Liver (tissue), 9 donors: ENCODE results near the gene RPL13A. TPM values are rescaled to one million over a fixed set of nuclear protein-coding genes. Genes with fewer than 3 reads are reported as not detected.
A peak's percentile ranks its signal among the peaks of the same experiment; 100 is the strongest.

Source experiments
- DNase-seq: peaks from one replicate; pipeline ENCODE4 v3.0.0-alpha.2; 2017; ENCODE audit warnings: low spot score
- H3K27ac ChIP-seq, 2 donors: one replicate each; pipeline ENCODE4 v1.7.0; 2013; ENCODE audit warnings: inconsistent platforms in 2 of 2, low read length in 2 of 2, control low read depth in 1 of 2, low read depth in 1 of 2, mild to moderate bottlenecking in 1 of 2
- H3K27me3 ChIP-seq, 4 donors: one replicate each; pipeline versions ENCODE4 v1.6.1 to v1.7.0; 2013; ENCODE audit warnings: low read length in 3 of 4, inconsistent platforms in 1 of 4, mild to moderate bottlenecking in 1 of 4, moderate library complexity in 1 of 4; ENCODE audit not compliant: control insufficient read depth in 4 of 4, insufficient read depth in 4 of 4
- H3K36me3 ChIP-seq, 4 donors: one replicate each; pipeline versions ENCODE4 v1.6.1 to v1.7.0; 2013; ENCODE audit warnings: low read length in 3 of 4, mild to moderate bottlenecking in 3 of 4, low read depth in 1 of 4, moderate library complexity in 1 of 4; ENCODE audit not compliant: control insufficient read depth in 4 of 4, insufficient read depth in 3 of 4
- H3K4me1 ChIP-seq, 4 donors: one replicate each; pipeline versions ENCODE4 v1.6.1 to v1.7.0; 2013; ENCODE audit warnings: low read length in 3 of 4, mild to moderate bottlenecking in 3 of 4, moderate library complexity in 1 of 4; ENCODE audit not compliant: control insufficient read depth in 4 of 4, insufficient read depth in 4 of 4
- H3K4me3 ChIP-seq, 3 donors: one replicate each; pipeline versions ENCODE4 v1.6.1 to v1.7.0; 2013; ENCODE audit warnings: low read length in 3 of 3, control low read depth in 1 of 3, low read depth in 1 of 3, mild to moderate bottlenecking in 1 of 3
- H3K9ac ChIP-seq, 2 donors: one replicate each; pipeline ENCODE4 v1.7.0; 2013; ENCODE audit warnings: low read length in 2 of 2, mild to moderate bottlenecking in 2 of 2, moderate library complexity in 2 of 2, control low read depth in 1 of 2, low read depth in 1 of 2
- H3K9me3 ChIP-seq, 4 donors: one replicate each; pipeline versions ENCODE4 v1.6.1 to v1.7.0; 2013; ENCODE audit warnings: low read length in 3 of 4; ENCODE audit not compliant: control insufficient read depth in 4 of 4
- EGR1 ChIP-seq, 2 donors: IDR thresholded peaks; 2 replicates each; pipeline ENCODE4 v1.6.1; 2016 to 2018; ENCODE audit warnings: antibody characterized with exemption in 2 of 2, low read depth in 2 of 2
- FOXA1 ChIP-seq: IDR thresholded peaks from 2 replicates; pipeline ENCODE4 v1.6.1; 2016; ENCODE audit warnings: antibody characterized with exemption
- FOXA2 ChIP-seq: IDR thresholded peaks from 2 replicates; pipeline ENCODE4 v1.6.1; 2016; ENCODE audit warnings: antibody characterized with exemption
- GABPA ChIP-seq, 2 donors: IDR thresholded peaks in 1 of 2; conservative IDR thresholded peaks in 1 of 2; 2 replicates each; pipeline ENCODE4 v1.6.1; 2016; ENCODE audit warnings: antibody characterized with exemption in 2 of 2, mild to moderate bottlenecking in 1 of 2, moderate library complexity in 1 of 2
- HNF4A ChIP-seq, 2 donors: conservative IDR thresholded peaks; 2 replicates each; pipeline ENCODE4 v1.6.1; 2016; ENCODE audit warnings: antibody characterized with exemption in 2 of 2, mild to moderate bottlenecking in 2 of 2
- HNF4G ChIP-seq: IDR thresholded peaks from 2 replicates; pipeline ENCODE4 v1.6.1; 2016; ENCODE audit warnings: antibody characterized with exemption
- NR2F2 ChIP-seq: IDR thresholded peaks from 2 replicates; pipeline ENCODE4 v1.6.1; 2016; ENCODE audit warnings: antibody characterized with exemption
- RAD21 ChIP-seq, 2 donors: IDR thresholded peaks; 2 replicates each; pipeline ENCODE4 v1.6.1; 2016; ENCODE audit warnings: antibody characterized with exemption in 2 of 2, mild to moderate bottlenecking in 2 of 2
- REST ChIP-seq: IDR thresholded peaks from 2 replicates; pipeline ENCODE4 v1.6.1; 2016; ENCODE audit warnings: antibody characterized with exemption, mild to moderate bottlenecking
- RXRA ChIP-seq, 2 donors: IDR thresholded peaks; 2 replicates each; pipeline ENCODE4 v1.6.1; 2017 to 2018; ENCODE audit warnings: antibody characterized with exemption in 2 of 2, mild to moderate bottlenecking in 1 of 2
- SP1 ChIP-seq: IDR thresholded peaks from 2 replicates; pipeline ENCODE4 v1.6.1; 2018; ENCODE audit warnings: antibody characterized with exemption, mild to moderate bottlenecking
- TAF1 ChIP-seq: conservative IDR thresholded peaks from 2 replicates; pipeline ENCODE4 v1.6.1; 2016; ENCODE audit warnings: antibody characterized with exemption, mild to moderate bottlenecking
- YY1 ChIP-seq: IDR thresholded peaks from 2 replicates; pipeline ENCODE4 v1.6.1; 2016; ENCODE audit warnings: antibody characterized with exemption, mild to moderate bottlenecking
- WGBS: extraction: QIAGEN DNeasy Blood & Tissue Kit; methylation state at CpG from one replicate; pipeline ENCODE4 v1.1.7; 2013; 5-methylcytosine and 5-hydroxymethylcytosine counted together
- polyA plus RNA-seq, 2 donors: library from polyadenylated mRNA; stranded (reverse) in 1 of 2; unstranded in 1 of 2; fragments of 200-250 nt in 1 of 2; fragments of >200 nt in 1 of 2; fragmentation: Nextera tagmentation in 1 of 2; extraction: Ambion mirVana in 1 of 2; gene quantifications; one replicate each; pipeline versions ENCODE4 v1.2.1 to v1.2.3, GENCODE V29; 2013 to 2015
- total RNA-seq, 2 donors: library from RNA; depleted of rRNA; stranded (reverse); fragments of >200 nt; gene quantifications; one replicate each; pipeline ENCODE4 v1.2.3, GENCODE V29; 2014
- TF ChIP-seq, protein P1 (sequence below): IDR thresholded peaks from 2 replicates; pipeline ENCODE4 v1.6.1; 2016; ENCODE audit warnings: antibody characterized with exemption
- TF ChIP-seq, protein P2 (sequence below): IDR thresholded peaks from 2 replicates; pipeline ENCODE4 v1.6.1; 2016; ENCODE audit warnings: antibody characterized with exemption
- donor health status: healthy.
- donor health status: healthy.
- donor health status: healthy.
- donor health status: healthy.
- donor health status: healthy.

RPL13A gene
- total and polyA plus RNA-seq, 4 donors, result 444 to 1,553 (median 746) TPM

DNA sequence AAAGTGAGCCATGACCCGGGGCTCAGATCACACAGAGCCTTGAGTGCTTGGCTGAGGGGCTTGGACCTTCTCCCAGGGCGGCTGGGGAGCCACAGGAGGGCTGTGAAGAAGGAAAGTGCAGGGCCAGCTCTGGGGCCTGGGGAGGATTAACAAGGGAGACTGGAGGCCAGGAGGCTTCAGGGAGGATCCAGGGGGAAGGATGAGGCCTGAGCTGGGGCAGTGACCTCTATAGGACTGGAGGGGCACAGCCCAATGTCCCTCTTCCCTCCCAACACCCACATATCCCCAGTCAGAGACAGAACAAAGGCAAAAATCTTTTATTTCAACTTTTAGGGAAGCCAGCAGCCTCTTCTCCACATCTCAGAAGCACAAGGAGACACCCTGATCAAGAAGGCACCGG, 41.4 kb upstream of the RPL13A start:
- H3K9me3 ChIP-seq, result no peaks in the 10 kb centered on the region
- no peak overlapping the region for H3K9ac ChIP-seq
- no peak for TF ChIP-seq NR2F2
- TF ChIP-seq YY1, result no peak
- TF ChIP-seq HNF4G, result no peak
- TF ChIP-seq, protein P1, sequence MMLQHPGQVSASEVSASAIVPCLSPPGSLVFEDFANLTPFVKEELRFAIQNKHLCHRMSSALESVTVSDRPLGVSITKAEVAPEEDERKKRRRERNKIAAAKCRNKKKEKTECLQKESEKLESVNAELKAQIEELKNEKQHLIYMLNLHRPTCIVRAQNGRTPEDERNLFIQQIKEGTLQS, result no peak
- TF ChIP-seq SP1, result no peak
- no peak for TF ChIP-seq FOXA1
- no peak for TF ChIP-seq GABPA (IDR thresholded peaks at IDR 0.05 in 1 of 2, conservative IDR thresholded peaks at IDR 0.05 in 1 of 2)
- TF ChIP-seq RXRA (IDR thresholded peaks at IDR 0.05), result no peak
- TF ChIP-seq RAD21 (IDR thresholded peaks at IDR 0.05), result no peak
- no peak for TF ChIP-seq TAF1
- TF ChIP-seq EGR1 (IDR thresholded peaks at IDR 0.05; ENCODE audit: low read depth in 2 of 2), result no peak
- no peak for TF ChIP-seq REST
- TF ChIP-seq HNF4A (conservative IDR thresholded peaks at IDR 0.05), result no peak
- TF ChIP-seq, protein P2, sequence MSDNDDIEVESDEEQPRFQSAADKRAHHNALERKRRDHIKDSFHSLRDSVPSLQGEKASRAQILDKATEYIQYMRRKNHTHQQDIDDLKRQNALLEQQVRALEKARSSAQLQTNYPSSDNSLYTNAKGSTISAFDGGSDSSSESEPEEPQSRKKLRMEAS, result no peak
- TF ChIP-seq FOXA2, result no peak
- H3K27me3 ChIP-seq, result no peaks in the 10 kb centered on the region
- no peak overlapping the region for H3K4me3 ChIP-seq
- no peak overlapping the region for H3K27ac ChIP-seq
- 92% methylated on average over 3 of the region's 3 CpGs for WGBS
- peaks cover 4 to 14% (median 8%) of the 10 kb centered on the region in 4 donors for H3K4me1 ChIP-seq
- DNase-seq, result no peak
- peaks cover 0 to 11% (median 7%) of the 10 kb centered on the region in 4 donors for H3K36me3 ChIP-seq

GRCh38 chr19:49447485-49448431, 39.6 kb upstream of the RPL13A start:
- peak; percentile 61 for DNase-seq
- no peak overlapping the region for H3K27ac ChIP-seq
- WGBS, result 89% methylated on average over 32 of the region's 32 CpGs
- no peak for TF ChIP-seq EGR1 (IDR thresholded peaks at IDR 0.05; ENCODE audit: low read depth in 2 of 2)
- TF ChIP-seq NR2F2, result no peak
- TF ChIP-seq SP1, result no peak
- no peak for TF ChIP-seq TAF1
- H3K4me3 ChIP-seq, result no peak overlapping the region
- H3K36me3 ChIP-seq, result peaks cover 0 to 11% (median 7%) of the 10 kb centered on the region in 4 donors
- no peaks in the 10 kb centered on the region for H3K9me3 ChIP-seq
- peaks cover 0 to 16% (median 8%) of the 10 kb centered on the region in 4 donors for H3K4me1 ChIP-seq
- no peaks in the 10 kb centered on the region for H3K27me3 ChIP-seq
- no peak overlapping the region for H3K9ac ChIP-seq
